GM20000 (cell line): ENCODE measurements around the gene FBXW9.
"Not testable (repeated sequence)": the region's sequence is repeated elsewhere in the genome, so short reads cannot be mapped to it uniquely, and the experiment has no call there.

Experiments
- DNase-seq: peaks from one replicate; pipeline ENCODE4 v3.0.0; 2012; ENCODE audit warnings: low spot score
- CTCF ChIP-seq: IDR thresholded peaks from 2 replicates; pipeline ENCODE4 v1.5.1; 2012; ENCODE audit warnings: mild to moderate bottlenecking, control low read depth; ENCODE audit errors: extremely low read depth, missing control alignments

The FBXW9 gene

GRCh38 chr19:12687496-12688196 is 8.8 kb downstream of the FBXW9 start, which contains the start of gene GNG14:
Gene GNG14 (plus strand): TSS chr19:12687998. CDS start chr19:12688049, 51 bp downstream.
- TF ChIP-seq CTCF: no peak
- DNase-seq: no peak

GRCh38 chr19:12685831-12686230 is 10.6 kb downstream of the FBXW9 start:
- TF ChIP-seq CTCF: no peak
- DNase-seq: no peak

- peak; percentile 92 for DNase-seq
- TF ChIP-seq CTCF: no peak
Observed at GRCh38 chr19:12681074-12681987, 15.1 kb downstream of the FBXW9 start, which contains the start of gene DHPS. Gene DHPS (minus strand): TSS chr19:12681880. CDS start chr19:12681766, 114 bp downstream.

GRCh38 chr19:12680034-12680433 is 16.4 kb downstream of the FBXW9 start:
- no peak for TF ChIP-seq CTCF
- no peak for DNase-seq

GRCh38 chr19:12678039-12678438 is 18.4 kb downstream of the FBXW9 start:
- not testable (repeated sequence) for DNase-seq

- no peak for TF ChIP-seq CTCF
- no peak for DNase-seq
Observed at GRCh38 chr19:12676928-12677327, 19.5 kb downstream of the FBXW9 start.

GRCh38 chr19:12676384-12676792 is 20.0 kb downstream of the FBXW9 start:
- TF ChIP-seq CTCF: peak; percentile 67
- peak; percentile 78 for DNase-seq
